Renal cortex interstitium (tissue), 11 donors: ENCODE data around the gene GPR132. TPM values are rescaled to one million over a fixed set of nuclear protein-coding genes. Genes with fewer than 3 reads are reported as not detected.

Source experiments
- DNase-seq, 11 donors: peaks; one replicate each; pipeline ENCODE4 v3.0.0-alpha.2; 2013; ENCODE audit warnings: low read depth in 9 of 11, low spot score in 4 of 11; ENCODE audit errors: extremely low read depth in 1 of 11
- polyA plus RNA-seq, 3 donors: library from polyadenylated mRNA; unstranded; fragments of 120-200 nt; gene quantifications; one replicate each; pipeline ENCODE4 v1.2.1, GENCODE V29; 2013; ENCODE audit not compliant: insufficient read length in 3 of 3

The GPR132 gene
- polyA plus RNA-seq, 3 donors: 0.26 to 0.83 (median 0.50) TPM

GRCh38 chr14:105014032-105014431, 51.2 kb downstream of the GPR132 start:
- no peak for DNase-seq

DNA sequence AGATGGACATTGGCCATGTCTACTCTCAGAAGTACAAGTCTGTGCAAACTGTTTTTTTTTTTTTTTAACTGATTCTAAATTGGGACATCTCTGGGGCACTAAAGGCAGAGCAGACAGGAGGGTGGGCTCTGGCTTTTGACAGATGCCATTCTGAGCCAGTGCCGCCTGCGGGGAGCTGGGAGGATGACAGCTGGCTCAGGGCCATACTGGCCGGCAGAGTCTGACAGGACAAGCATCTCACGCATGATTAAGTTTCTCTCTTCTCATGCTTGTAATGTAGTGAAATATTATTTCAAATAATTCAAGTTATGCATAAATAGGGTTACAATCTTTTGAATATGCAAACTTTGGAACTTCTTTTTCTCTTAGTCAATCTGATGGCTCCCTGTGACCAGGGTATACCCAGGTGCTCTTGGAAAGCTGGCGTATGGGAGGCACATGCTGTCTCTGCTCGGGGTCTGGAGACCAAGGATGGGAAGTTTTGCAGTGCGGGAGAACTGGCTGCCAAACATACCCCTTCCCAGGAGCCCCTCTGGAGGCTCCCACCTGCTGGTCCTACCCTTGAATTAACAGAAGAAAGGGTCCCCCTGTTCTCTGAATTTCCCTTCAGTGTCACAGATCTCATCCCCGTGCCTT, 52.0 kb downstream of the GPR132 start:
- DNase-seq: no peak

DNA sequence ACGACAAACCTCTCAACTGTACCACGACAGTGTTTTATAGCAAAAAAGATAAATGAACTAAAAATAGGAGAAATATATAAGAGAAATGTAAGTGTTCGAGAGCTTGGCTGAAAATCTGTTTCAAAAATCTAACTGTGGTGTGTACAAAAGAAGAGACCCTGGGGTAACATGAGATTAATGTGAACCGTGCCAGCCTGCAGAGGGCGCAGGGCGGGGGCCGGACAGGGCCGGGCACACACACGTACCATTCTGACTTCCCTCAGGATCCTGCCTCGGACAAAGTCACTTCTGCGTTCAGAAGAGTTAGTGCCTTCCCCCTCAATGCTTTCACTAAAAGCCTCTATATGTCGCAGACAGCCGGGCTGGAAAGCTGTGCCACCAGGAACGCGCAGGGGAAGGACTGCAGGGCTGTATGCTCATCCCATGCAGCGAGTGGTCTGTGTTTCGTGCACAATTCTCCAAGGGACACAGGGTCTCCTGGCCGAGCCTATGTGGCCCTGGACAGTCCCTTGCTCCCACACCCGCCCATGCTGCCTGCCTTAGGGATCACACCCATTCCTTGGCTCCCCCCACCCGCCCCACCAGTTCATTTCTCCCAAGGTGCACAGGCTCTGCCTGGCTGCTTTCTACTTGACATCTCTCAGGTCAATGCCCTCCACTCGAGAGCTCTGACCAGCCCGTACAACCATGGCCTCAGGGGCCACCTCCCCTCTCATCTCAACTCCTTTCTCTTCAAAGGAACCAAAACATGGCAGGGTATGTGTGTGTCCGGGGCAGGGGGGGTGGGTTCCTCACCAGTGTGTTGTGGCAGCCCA, 52.9 kb downstream of the GPR132 start:
- DNase-seq: no peak

GRCh38 chr14:105011312-105011990, 53.8 kb downstream of the GPR132 start:
- no peak for DNase-seq

- DNase-seq: no peak
These were observed 54.3 kb downstream of the GPR132 start for GRCh38 chr14:105010891-105011291.

DNA sequence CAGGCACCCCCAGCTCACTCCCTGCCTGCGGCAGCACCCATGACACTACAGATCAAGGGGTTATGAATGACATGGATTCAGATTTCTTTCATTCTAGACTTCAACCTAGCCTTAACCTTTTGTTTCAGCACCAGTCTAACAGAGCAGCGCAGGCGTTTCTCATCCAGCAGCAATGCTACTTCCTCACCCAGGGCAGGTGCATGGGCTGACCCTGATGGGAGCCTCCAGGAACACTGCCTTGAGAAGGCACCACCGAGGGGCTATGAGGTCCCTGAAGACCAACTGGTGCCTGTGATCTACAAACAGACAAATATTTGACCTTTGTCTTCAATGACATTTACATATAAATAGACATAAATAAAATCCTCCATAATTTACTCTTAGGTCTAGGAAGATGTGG, 55.1 kb downstream of the GPR132 start:
- DNase-seq: no peak

GRCh38 chr14:105007593-105008264, 57.5 kb downstream of the GPR132 start:
- no peak for DNase-seq

GRCh38 chr14:105006831-105007592, 58.2 kb downstream of the GPR132 start:
- DNase-seq: no peak

DNA sequence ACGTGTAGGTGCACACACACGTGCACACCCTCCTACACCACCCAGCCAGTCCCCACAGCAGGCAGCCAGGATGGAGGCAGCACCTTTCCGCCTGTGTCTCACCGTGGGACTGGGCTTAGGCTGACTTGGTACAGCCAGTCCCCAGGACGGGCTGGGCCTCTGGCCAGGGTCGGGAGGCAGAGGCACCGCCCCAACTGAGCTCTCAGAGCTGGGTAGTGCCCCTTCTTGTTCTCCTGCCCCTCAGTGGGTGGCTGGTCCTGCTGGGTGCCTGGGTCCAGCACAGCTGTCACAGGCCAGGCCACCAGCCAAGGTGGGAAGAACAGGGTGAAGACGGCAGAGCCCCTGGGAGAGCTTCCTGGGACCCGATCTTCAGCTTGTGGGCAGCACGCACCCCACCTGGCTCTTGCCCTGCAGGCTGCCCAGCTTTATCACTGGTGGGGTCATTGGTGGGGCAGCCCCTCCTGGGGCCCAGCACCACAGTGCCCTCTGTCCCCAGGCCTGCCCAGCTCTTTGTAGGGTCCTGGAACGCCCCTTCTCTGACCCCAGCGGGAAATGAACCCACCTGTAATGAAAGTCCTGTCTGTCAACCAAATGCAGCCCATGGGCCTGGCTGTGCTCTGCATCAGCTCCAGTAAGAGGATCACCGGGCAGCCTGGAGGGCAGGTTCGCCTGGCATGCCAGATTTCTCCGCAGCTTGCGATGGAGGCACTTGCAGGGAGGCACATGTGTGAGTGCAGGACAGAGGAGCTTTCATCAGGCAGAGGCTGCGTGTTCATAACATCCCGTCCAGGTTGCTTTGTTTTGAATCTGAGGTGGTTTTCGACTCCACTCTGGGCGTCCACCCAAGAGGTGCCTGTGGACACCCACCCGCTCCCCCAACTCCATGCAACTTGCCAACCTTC, 59.0 kb downstream of the GPR132 start:
- DNase-seq: no peak

- DNase-seq: no peak
These were observed 59.8 kb downstream of the GPR132 start for GRCh38 chr14:105005329-105005928.

Other genes starting within 250 kb of the GPR132 start
- gene CEP170B, start 200.2 kb downstream of the GPR132 start, polyA plus RNA-seq: 10 to 100 TPM; 11.1 to 21.6 (median 15.3) TPM
- 1 to 10 TPM; 2.4 to 5.1 (median 4.5) TPM for gene PLD4, start 140.6 kb downstream of the GPR132 start, polyA plus RNA-seq
- gene AHNAK2, start 87.1 kb downstream of the GPR132 start, polyA plus RNA-seq: 1 to 10 TPM; 1.7 to 2.5 (median 2.2) TPM
- gene CLBA1, start 79.6 kb downstream of the GPR132 start, polyA plus RNA-seq: 10 to 100 TPM; 19.0 to 28.3 (median 23.6) TPM
- 10 to 100 TPM; 18.3 to 26.7 (median 19.3) TPM for gene CDCA4, start 44.3 kb downstream of the GPR132 start, polyA plus RNA-seq
- gene JAG2, start 103.3 kb upstream of the GPR132 start, polyA plus RNA-seq: 10 to 100 TPM in 1 of 3 donors, 1 to 10 TPM in 2; 8.1 to 10.1 (median 8.9) TPM
- 10 to 100 TPM; 21.5 to 39.6 (median 36.2) TPM for gene NUDT14, start 115.9 kb upstream of the GPR132 start, polyA plus RNA-seq
- 10 to 100 TPM; 34.5 to 38.4 (median 35.9) TPM for gene BTBD6, start 183.1 kb upstream of the GPR132 start, polyA plus RNA-seq
- gene BRF1, start 235.6 kb upstream of the GPR132 start, polyA plus RNA-seq: 10 to 100 TPM; 24.8 to 40.0 (median 36.0) TPM
- 10 to 100 TPM; 57.6 to 96.7 (median 86.0) TPM for gene PACS2, start 249.3 kb upstream of the GPR132 start, polyA plus RNA-seq